ENCODE measurements around the gene ACE.

The ACE gene

DNA sequence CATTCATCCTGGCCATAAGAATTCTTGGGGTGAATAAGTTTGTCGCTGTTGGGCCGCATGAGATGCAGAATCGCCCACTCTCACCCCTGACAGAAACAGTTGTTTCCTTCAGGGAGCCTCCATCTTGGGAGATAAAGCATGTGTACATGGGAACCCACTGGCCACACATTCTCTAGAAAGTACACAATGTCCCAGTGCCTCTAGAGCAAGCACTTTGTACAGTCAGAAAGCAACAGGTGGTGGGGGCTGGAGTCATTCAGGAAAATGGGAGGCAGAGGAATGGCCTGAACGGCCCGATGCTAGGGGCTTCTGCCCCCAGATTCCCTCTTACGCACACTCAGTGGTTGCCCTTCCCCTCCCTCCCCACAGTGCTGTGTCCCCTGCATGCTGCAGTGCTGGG is 16.1 kb downstream of the ACE start:
- no peak for DNase-seq

DNA sequence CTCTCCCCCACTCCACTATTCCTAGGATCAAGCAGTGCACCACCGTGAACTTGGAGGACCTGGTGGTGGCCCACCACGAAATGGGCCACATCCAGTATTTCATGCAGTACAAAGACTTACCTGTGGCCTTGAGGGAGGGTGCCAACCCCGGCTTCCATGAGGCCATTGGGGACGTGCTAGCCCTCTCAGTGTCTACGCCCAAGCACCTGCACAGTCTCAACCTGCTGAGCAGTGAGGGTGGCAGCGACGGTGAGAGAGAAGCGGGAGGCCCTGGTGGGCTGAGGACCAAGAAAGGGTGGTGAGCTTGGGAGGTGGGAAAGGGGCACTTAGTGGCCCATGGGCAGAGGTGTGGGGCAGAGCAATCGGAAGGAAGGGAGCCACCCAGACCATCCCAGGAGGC is 16.6 kb downstream of the ACE start:
- no peak for DNase-seq

DNA sequence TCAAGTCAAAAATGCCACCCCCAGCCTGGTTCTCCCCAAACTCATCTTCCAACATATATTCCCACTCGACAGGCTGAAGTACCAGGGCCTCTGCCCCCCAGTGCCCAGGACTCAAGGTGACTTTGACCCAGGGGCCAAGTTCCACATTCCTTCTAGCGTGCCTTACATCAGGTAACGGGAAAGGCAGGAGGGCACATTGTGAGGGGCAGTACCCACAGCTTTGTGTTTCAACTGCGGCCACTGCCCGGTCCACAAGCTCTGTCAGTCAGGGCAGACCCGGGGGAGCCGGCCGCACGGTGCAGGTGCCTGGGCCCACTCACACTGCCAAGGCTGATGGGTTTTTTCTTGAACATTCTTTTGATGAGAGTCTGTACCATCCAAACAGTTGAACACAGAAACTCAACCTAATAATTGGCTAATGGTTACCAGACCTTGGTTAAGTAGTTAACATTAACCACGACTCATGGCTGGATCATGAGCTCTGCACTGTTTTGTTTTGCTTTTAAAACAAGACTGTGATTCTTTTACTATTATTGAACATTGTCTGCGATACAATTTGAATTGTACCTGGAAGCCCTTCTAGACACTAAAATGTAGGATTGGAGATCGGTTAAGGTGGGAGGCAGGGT is 17.6 kb downstream of the ACE start:
- DNase-seq, result no peak

DNA sequence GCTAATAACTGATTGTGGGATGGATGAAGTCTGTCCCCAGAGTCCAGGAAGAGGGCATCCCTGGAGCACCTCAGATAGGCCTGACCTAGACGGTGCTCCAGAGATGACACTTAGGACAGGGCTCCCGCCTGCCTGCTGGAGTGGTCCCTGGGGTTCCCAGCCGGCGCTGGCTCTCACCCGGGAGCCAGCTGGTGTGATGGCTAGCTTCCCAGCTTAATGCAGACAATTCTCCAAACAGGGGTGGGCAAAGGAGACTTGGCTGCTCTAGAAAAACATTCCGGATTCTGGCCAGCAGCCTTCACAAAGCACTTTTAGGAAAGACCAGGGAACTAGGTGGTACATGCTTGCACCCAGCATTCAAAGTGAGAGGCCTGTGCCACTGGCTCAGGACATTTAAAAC is 18.6 kb downstream of the ACE start:
- peak; percentile 57 for DNase-seq

DNA sequence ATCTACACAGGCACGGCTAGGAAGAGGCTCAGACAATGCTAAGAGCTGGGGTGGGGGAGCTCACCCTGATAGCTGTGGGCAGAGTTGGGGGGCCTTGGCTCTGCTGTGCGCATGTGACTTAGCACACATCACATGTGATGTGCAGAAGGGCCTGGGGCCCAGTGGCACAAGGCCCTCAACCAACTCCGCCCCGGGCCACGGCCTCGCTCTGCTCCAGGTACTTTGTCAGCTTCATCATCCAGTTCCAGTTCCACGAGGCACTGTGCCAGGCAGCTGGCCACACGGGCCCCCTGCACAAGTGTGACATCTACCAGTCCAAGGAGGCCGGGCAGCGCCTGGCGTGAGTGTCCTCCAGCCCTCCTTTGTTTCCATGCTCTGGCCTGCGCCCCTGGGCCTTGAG is 19.3 kb downstream of the ACE start:
- no peak for DNase-seq

DNA sequence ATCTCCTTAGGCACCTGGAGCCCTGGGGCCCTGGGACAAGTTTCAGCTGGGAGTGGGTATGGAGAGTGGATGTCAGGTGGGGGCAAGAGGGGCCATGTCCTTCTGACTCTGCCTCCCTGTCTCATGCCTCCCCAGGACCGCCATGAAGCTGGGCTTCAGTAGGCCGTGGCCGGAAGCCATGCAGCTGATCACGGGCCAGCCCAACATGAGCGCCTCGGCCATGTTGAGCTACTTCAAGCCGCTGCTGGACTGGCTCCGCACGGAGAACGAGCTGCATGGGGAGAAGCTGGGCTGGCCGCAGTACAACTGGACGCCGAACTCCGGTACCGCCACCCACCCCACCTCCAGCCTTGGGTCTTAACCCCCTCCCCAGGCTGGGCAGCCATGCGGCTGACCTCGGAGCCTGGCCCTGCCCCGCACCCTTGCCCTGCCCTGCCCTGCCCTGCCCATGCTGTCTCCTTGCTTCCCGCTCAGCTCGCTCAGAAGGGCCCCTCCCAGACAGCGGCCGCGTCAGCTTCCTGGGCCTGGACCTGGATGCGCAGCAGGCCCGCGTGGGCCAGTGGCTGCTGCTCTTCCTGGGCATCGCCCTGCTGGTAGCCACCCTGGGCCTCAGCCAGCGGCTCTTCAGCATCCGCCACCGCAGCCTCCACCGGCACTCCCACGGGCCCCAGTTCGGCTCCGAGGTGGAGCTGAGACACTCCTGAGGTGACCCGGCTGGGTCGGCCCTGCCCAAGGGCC is 20.0 kb downstream of the ACE start:
- no peak for DNase-seq

DNA sequence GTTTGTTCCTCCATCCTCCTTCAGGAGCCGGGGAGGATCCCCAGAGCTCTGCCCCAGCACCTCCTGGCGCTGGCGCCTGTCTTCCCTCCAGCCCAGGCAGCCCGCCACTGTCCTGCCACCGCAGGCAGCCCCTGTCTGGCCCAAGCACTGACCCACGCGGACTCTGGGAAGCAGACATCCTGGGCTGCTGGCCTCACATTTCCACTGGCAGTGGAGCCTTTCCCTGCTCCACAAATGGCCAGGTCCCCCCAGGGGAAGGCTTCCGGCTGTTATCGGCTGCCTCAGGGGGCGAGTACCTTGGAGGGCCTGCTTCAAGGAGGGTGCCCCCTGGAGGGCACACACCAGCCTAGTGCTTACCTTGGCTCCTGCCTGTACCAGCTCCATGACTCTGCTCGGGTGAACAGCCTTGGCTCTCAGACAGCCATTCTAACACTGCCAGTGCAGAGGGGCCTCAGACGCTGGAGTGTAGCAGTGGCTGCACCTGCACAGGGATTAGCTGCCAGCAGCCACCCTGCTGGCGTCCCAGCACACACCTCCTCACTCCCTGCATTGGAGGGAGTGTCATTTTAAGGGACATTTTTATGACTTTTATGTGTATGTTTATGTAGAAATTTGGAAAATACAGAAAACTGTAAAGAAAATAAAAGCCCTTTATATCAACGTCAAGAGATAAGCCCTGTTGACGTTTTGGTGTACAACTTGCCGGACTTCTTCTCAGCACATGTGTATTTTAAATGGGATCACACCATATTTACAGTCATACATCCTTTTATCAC is 21.0 kb downstream of the ACE start:
- peak; percentile 39 for DNase-seq

DNA sequence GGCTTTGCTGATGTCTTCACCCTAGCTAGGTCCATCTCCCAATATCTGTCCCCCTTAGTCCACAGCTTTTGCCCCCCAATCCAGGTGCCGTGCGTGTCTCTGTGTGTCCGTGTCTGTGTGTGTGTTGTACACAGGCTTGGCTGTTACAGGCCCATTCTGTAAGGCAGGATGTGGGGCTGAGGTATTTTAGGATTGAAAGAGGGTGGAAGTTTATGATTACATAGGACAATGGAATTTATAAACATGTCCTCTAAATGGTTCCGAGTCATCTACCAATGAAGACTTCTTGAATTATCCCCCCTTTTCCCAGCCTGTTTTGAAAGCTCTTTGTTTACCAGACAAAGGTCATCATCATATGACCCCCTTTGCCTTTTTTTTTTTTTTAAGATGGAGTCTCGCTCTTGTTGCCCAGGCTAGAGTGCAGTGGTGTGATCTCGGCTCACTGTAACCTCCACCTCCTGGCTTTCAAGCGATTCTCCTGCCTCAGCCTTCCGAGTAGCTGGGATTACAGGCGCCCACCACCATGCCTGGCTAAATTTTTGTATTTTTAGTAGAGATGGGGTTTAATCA is 21.9 kb downstream of the ACE start:
- no peak for DNase-seq

DNA sequence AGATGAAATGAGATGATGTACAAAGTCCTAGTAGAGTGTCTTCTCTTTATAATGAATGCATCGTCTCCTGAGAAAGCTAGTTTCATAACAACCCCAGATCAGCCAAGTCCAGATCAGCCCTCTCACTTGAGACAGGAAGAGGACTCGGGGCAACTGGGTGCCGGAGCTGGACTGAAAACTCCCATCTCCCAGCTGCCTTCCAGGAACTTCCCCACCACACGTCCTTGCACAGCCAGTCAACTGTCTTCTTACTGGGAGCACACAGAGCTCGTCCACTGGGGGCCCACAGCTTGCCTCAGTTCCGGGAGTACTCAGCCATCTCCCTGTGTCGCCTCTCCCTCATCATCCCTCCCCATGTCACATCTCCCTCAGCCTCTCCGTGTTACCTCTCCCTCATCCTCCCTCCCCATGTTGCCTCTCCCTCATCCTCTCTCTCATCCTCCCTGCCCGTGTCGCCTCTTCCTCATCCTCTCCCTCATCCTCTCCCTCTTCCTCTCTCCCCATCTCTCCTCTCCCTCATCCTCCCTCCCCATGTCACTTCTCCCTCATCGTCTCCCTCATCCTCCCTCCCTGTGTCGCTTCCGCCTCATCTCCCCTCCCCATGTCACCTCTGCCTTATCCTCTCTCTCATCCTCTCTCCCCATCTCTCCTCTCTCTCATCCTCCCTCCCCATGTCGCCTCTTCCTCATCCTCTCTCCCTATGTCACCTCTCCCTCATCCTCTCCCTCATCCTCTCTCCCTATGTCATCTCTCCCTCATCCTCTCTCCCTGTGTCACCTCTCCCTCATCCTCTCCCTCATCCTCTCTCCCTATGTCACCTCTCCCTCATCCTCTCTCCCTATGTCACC is 23.9 kb downstream of the ACE start:
- DNase-seq, result no peak

DNA sequence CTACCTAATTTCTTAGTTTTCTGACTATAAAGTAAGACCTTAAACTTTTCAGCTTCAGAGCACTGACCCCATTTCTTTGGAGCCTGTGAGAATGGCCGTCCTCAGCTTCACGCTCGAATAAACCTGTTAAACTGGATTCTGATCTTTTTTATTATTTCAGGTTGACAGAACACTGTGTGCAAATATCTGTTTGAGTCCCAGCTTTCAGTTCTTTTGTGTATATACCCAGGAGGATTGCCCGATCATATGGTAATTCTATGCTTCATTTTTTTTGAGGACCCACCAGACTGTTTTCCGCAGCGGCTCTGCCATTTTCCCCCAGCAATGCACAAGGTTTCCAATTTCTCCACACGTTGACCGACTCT is 26.5 kb downstream of the ACE start:
- no peak for DNase-seq

DNA sequence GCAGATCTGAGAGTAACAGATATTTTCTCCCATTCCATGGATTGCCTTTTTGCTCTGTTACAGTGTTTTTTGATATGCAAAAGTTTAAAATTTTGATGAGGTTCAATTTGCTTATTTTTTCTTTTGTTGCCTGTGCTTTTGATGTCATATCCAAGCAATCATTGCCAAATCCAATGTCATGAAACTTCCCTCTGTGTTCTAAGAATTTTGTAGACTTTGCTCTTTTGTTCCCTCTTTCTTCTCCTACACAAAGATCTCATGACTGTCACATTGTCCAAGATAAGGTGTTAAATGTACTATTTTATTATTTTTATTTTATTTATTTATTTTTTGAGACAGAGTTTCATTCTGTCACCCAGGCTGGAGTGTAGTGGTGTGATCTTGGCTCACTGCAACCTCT is 27.4 kb downstream of the ACE start:
- DNase-seq, result no peak

DNA sequence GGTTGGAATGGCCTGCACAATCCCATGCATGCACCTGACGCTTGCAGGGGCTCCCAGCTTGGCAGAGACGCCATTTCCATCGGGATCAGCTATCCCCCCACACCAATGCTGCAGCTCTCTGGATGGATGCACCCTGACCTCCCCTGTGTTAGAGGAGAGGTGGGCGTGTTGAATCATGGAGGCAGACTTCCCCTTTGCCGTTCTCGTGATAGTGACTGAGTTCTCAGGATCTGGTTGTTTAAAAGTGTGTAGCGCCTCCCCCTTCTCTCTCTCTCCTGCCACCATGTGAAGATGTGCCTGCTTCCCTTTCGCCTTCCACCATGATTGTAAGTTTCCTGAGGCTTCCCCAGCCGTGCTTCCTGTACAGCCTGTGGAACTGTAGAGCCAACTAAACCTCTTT is 28.5 kb downstream of the ACE start:
- no peak for DNase-seq

DNA sequence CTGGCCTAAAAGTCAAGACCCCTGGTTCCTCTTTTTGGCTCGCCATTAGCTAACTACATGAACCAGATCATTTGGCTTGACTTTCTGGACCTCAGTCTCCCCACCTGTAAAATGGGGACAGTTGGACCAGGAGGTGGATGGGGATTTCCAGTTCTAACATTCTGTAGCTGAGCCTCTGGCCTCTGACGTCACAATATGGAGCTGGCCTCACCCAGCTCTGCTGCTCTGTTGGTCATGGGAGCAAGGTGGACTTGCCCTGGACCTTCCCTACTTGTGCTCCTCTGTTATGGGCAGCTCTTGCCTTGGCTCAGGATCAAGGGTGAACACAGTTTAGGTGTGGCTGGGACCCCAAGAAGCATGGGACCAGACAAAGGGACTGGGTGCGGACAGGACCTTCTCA is 29.8 kb downstream of the ACE start:
- DNase-seq, result no peak

DNA sequence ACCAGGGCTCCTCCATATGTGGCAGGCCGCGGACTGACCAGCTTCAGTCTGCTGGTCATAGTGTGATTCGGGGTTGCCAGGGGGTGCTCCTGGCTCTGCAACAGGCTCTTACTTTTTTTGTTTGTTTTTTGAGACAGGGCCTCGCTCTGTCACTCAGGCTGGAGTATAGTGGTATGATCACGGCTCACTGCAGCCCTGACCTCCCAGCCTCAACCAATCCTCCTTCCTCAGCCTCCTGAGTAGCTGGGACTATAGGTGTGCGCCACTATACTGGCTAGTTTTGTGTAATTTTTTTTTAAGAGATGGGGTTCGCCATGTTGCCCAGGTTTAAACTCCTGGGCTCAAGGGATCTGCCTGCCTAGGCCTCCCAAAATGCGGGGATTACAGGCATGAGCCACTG is 34.5 kb downstream of the ACE start:
- DNase-seq, result no peak

DNA sequence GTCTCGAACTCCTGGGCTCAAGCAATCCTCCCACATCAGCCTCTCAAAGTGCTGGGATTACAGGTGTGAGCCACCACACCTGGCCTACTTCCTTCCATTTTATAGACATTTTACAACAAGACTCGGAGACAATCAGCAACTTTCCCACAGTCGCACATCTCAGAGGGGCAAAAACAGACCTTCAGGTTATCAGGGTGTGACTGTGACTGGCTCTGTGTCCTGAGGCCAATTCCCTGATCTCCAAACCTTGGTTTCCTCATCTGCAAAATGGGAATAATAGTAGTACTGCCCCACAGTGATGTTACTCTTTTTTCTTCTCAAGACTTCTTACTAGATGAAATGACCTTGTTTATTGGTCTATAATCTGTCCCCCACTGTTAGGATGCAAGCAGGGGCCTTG is 35.5 kb downstream of the ACE start:
- DNase-seq, result no peak

DNA sequence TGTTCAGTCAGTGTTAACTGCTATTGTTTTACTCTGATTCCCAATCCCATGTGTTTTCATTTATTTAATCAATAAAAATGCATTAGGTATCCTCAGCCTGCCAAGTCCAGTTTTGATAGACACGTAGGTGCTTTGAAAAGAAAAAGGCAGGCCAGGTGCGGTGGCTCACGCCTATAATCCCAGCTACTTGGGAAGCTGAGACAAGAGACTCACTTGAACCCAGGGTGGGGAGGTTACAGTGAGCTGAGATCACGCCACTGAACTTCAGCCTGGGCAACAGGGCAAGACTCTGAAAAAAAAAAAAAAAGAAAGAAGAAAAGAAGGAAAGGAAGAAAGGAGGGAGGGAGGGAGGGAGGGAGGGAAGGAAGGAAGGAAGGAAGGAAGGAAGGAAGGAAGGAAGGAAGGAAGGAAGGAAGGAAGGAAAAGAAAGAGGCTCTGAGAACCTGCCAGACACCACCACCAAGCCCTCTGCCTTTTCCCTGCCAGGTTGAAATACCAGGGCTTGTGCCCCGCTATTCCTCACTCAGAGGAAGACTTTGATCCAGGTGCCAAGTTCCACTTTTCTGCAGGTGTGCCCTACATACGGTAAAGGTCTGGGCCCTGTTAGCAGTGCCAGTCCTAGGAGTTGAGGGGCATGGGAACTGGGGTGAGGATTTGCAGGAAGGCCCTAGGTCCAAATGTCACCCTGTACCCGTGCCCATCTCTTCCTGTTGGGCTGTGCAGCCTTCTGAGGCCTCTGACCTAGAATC is 36.2 kb downstream of the ACE start:
- no peak for DNase-seq

DNA sequence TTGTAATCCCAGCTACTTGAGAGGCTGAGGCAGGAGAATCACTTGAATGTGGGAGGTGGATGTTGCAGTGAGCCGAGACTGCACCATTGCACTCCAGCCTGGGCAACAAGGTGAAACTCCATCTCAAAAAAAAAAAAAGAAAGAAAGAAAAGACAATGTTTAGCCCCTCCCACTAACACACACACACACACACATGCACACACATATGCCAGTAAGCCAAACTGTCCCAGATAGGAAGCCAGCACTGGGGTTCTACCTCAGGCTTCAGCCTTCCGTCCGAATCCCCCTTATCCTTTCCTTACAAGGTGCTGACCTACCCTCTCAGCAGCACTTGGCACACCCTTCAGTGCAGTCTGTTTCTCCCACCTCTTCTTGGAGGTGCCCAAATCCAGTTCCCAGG is 37.6 kb downstream of the ACE start:
- no peak for DNase-seq

DNA sequence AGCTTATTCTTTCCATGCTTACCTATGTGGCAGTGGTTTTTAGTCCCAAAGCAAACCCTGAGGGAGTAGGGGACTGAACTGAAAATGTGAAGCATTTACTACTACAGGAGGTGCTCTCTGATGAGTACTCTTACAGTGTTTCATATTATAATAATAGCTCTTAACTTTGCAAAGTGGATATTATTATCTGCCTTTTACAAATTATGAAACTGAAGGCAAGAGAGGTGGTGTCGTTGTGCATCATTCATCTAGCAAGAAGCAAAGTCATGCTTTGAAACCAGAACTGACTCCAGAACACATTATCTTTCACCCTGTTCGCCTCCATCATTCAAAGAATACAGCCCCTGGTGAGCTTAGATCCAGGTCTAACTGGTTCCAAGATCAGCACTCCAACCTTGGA is 38.1 kb downstream of the ACE start:
- no peak for DNase-seq

DNA sequence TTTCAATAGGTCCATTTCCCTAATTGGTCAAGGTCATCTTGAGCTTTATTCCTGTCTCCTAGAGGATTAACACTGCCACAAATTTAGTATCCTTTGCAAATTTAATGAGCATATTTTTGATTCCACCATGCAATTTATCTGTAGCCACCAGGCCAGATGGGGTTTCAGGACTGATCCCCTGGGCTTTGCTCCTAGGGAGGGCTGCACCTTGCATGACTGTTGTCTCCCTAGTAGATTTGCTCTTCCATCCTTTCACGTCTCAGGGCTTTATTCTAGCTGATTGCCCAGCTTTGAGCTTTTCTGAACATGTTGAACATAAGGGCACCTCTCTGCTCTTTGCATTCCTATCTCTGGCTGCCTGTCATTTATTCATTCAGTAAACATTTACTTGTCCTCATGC is 38.6 kb downstream of the ACE start:
- DNase-seq, result no peak

DNA sequence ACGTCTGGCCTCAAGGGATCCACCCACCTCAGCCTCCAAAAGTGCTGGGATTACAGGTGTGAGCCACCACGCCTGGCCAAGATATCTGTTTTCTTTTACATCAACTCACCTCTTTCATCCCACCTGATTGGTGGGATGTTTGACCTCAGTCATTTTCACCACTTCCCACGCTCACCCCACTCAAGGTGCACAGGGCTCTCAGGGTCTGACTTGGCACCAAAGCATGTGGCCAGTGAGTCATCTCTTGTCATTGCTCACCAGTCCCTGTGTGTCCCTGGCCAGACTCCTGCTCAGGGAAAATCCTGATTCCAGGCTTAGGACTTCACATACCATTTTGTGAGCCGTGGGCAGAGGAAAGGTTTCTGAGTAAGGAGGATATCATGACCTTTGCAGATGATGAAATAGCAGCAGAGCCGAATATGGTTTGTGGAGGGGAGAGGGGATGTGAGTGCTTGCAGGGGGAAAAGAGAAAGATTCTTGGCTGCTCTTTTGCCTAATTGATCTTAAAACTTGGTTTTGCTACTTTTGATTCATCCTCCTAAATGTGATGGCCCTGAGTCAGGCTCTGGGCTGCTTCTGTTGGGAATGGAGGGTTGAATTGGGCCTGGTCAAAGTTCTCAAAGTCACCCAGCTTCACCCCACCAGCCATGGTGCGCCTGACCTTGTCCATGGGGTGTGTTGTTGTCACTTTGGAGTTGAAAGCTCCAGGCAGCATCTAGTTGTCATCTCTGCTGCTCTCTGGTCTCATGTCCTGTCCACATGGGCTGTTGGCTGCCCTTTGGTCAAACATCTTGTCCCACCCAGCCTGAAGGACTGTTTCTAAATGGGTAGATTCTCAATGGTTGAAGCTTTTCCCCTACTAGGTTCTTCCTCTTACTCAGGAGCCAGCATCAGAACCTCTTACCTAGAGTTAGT is 40.3 kb downstream of the ACE start:
- no peak for DNase-seq

Data from NCI-H446 treated with DMSO at 0.1 percent for 48 hours (cell line).